HepG2 (cell line): ENCODE data around the gene SPG7. TPM values are rescaled to one million over a fixed set of nuclear protein-coding genes. Genes with fewer than 3 reads are reported as not detected.

ENCODE experiments used
- GLI4 ChIP-seq: sonication (generic); formaldehyde crosslinking; IDR thresholded peaks from 2 replicates; pipeline ENCODE4 v1.5.1; 2020; ENCODE audit warnings: missing genetic modification reagents, mild to moderate bottlenecking, moderate library complexity, borderline replicate concordance
- JARID2 ChIP-seq: sonication (generic); formaldehyde crosslinking; IDR thresholded peaks from 2 replicates; pipeline ENCODE4 v1.8.1; 2023; ENCODE audit warnings: missing genetic modification reagents, inconsistent platforms; ENCODE audit not compliant: insufficient replicate concordance
- KDM6A ChIP-seq: IDR thresholded peaks from 2 replicates; pipeline ENCODE4 v1.6.1; 2016; ENCODE audit warnings: low read depth
- NCOA5 ChIP-seq: sonication (generic); formaldehyde crosslinking; IDR thresholded peaks from 2 replicates; pipeline ENCODE4 v1.4.0; 2020; ENCODE audit warnings: missing genetic modification reagents
- NFYB ChIP-seq: sonication (generic); formaldehyde crosslinking; IDR thresholded peaks from 2 replicates; pipeline ENCODE4 v1.4.0; 2020; ENCODE audit warnings: missing genetic modification reagents
- REL ChIP-seq: sonication (generic); formaldehyde crosslinking; conservative IDR thresholded peaks from 2 replicates; pipeline ENCODE4 v1.8.0; 2022; ENCODE audit warnings: mild to moderate bottlenecking, missing genetic modification reagents, moderate library complexity
- SCMH1 ChIP-seq: sonication (generic); formaldehyde crosslinking; IDR thresholded peaks from 2 replicates; pipeline ENCODE4 v1.9.0; 2021; ENCODE audit warnings: missing genetic modification reagents, mild to moderate bottlenecking, borderline replicate concordance
- SIX4 ChIP-seq: sonication (generic); formaldehyde crosslinking; IDR thresholded peaks from 2 replicates; pipeline ENCODE4 v1.4.0; 2020; ENCODE audit warnings: missing genetic modification reagents
- ZBTB1 ChIP-seq: sonication (generic); formaldehyde crosslinking; IDR thresholded peaks from 2 replicates; pipeline ENCODE4 v1.4.0; 2020; ENCODE audit warnings: missing genetic modification reagents, borderline replicate concordance
- ZBTB34 ChIP-seq: sonication (generic); formaldehyde crosslinking; IDR thresholded peaks from 2 replicates; pipeline ENCODE4 v1.8.0; 2022; ENCODE audit warnings: mild to moderate bottlenecking, missing genetic modification reagents
- ZNF230 ChIP-seq: sonication (generic); formaldehyde crosslinking; IDR thresholded peaks from 2 replicates; pipeline ENCODE4 v1.4.0; 2020; ENCODE audit warnings: mild to moderate bottlenecking, missing genetic modification reagents
- ZNF232 ChIP-seq: sonication (generic); formaldehyde crosslinking; IDR thresholded peaks from 2 replicates; pipeline ENCODE4 v1.4.0; 2020; ENCODE audit warnings: missing genetic modification reagents, borderline replicate concordance
- ZNF414 ChIP-seq: sonication (generic); formaldehyde crosslinking; IDR thresholded peaks from 2 replicates; pipeline ENCODE4 v1.5.0; 2020; ENCODE audit warnings: missing genetic modification reagents
- ZNF44 ChIP-seq: sonication (generic); formaldehyde crosslinking; IDR thresholded peaks from 2 replicates; pipeline ENCODE4 v1.5.1; 2020; ENCODE audit warnings: mild to moderate bottlenecking, missing genetic modification reagents
- polyA plus RNA-seq, 8 experiments: library from polyadenylated mRNA; depleted of rRNA in 3 of 8; stranded (reverse) in 7 of 8; unstranded in 1 of 8; fragments of >200 nt; fragmentation: Illumina TruSeq in 4 of 8; extraction: Trizol in 4 of 8; gene quantifications; 2 replicates each; pipeline versions ENCODE4 v1.2.1 to v1.2.3, GENCODE V29; 2011 to 2016; ENCODE audit warnings: low read depth in 4 of 8, missing spikeins in 1 of 8, mixed read lengths in 1 of 8; ENCODE audit not compliant: insufficient read depth in 1 of 8
- total RNA-seq, 5 experiments: library from RNA; depleted of rRNA; stranded (reverse); fragments of >200 nt; fragmentation: Illumina TruSeq; extraction: Trizol; gene quantifications; 2 replicates each; pipeline ENCODE4 v1.2.3, GENCODE V29; 2016; ENCODE audit warnings: low read depth in 1 of 5
- TF ChIP-seq, protein P1 (sequence below): sonication (generic); formaldehyde crosslinking; IDR thresholded peaks from 2 replicates; pipeline ENCODE4 v1.4.0; 2020; ENCODE audit warnings: missing genetic modification reagents, borderline replicate concordance
- TF ChIP-seq, protein P2 (sequence below): sonication (generic); formaldehyde crosslinking; IDR thresholded peaks from 2 replicates; pipeline ENCODE4 v1.8.0; 2022; ENCODE audit warnings: missing genetic modification reagents, mild to moderate bottlenecking, inconsistent platforms, borderline replicate concordance

The SPG7 gene
- total and polyA plus RNA-seq, 2 of the 13 experiments (the other 11 are each of a cell fraction or from before 2014, with no cell fraction given) = 66.0 to 136 TPM

DNA sequence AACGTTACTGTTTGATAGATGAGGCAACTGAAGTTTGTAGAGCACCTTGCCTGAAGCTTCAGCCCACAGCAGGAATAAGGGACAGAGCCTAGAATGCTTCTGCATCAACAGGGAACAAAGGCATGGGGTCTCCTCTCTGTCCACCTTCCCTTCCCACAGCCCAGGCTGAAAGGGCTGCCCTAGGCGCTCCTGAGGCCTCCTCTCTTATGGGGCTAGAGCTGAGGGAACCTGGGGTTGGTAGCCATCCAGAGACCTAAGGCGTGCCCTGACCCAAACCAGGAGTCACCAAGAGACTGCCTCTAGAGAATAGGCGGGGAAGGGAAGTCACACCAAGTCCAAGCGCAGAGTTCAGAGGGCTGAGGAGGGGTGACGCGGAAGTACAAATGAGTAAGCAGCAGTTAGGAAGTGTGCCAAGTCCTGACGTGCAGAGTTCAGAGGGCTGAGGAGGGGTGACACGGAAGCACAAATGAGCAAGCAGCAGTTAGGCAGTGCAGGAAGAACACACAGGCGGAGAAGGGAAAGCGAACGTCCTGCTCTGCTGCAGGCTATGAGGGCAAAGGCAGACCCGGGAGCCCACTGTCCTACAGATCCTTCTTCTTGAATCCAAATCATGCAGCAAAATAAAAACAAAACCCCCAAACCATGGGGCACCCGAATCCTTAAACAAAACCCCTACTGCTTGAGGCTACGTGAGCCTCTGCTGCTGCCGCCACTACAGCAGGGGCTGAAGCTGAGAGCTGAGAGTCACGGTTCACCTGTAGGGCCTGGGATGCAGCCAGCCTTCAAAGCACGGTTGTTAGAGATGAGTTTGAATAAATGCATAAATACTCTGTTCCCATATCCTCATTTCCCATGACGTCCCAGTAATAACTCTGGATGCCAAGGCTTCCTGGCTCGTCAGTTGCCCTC, 2.7 kb upstream of the SPG7 start (continued):
- TF ChIP-seq, protein P1, sequence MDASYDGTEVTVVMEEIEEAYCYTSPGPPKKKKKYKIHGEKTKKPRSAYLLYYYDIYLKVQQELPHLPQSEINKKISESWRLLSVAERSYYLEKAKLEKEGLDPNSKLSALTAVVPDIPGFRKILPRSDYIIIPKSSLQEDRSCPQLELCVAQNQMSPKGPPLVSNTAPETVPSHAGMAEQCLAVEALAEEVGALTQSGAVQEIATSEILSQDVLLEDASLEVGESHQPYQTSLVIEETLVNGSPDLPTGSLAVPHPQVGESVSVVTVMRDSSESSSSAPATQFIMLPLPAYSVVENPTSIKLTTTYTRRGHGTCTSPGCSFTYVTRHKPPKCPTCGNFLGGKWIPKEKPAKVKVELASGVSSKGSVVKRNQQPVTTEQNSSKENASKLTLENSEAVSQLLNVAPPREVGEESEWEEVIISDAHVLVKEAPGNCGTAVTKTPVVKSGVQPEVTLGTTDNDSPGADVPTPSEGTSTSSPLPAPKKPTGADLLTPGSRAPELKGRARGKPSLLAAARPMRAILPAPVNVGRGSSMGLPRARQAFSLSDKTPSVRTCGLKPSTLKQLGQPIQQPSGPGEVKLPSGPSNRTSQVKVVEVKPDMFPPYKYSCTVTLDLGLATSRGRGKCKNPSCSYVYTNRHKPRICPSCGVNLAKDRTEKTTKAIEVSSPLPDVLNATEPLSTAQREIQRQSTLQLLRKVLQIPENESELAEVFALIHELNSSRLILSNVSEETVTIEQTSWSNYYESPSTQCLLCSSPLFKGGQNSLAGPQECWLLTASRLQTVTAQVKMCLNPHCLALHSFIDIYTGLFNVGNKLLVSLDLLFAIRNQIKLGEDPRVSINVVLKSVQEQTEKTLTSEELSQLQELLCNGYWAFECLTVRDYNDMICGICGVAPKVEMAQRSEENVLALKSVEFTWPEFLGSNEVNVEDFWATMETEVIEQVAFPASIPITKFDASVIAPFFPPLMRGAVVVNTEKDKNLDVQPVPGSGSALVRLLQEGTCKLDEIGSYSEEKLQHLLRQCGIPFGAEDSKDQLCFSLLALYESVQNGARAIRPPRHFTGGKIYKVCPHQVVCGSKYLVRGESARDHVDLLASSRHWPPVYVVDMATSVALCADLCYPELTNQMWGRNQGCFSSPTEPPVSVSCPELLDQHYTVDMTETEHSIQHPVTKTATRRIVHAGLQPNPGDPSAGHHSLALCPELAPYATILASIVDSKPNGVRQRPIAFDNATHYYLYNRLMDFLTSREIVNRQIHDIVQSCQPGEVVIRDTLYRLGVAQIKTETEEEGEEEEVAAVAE = peak; percentile 86; the same call in 1 of the 2 replicates
- TF ChIP-seq SIX4 (CRISPR knock-in tag) (peak; percentile 65; the same call in 1 of the 2 replicates), KDM6A (CRISPR knock-in tag) (peak; percentile 72), NFYB (CRISPR knock-in tag) (peak; percentile 45; the same call in 1 of the 2 replicates), JARID2 (no peak), ZBTB34 (CRISPR knock-in tag) (peak; percentile 91), ZNF44 (peak; percentile 69; the same call in 1 of the 2 replicates), ZNF232 (CRISPR knock-in tag) (no peak; the same call in 1 of the 2 replicates), SCMH1 (CRISPR knock-in tag) (no peak), ZNF230 (CRISPR knock-in tag) (peak; percentile 78), ZNF414 (CRISPR knock-in tag) (peak; percentile 94), NCOA5 (CRISPR knock-in tag) (no peak), ZBTB1 (no peak), GLI4 (CRISPR knock-in tag) (peak; percentile 86; the same call in 1 of the 2 replicates), REL (CRISPR knock-in tag) (no peak)
- TF ChIP-seq, protein P2, sequence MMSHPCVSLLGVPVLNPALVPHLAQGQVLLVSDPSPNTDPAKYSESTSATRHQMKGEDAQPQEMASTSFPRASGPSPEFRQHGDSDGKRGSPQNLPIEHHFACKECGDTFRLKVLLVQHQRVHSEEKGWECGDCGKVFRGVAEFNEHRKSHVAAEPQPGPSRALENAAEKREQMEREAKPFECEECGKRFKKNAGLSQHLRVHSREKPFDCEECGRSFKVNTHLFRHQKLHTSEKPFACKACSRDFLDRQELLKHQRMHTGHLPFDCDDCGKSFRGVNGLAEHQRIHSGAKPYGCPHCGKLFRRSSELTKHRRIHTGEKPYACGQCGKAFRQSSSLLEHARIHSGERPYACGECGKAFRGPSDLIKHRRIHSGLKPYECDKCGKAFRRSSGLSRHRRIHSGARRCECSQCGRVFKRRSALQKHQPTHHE = no peak; the same call in 1 of the 2 replicates
